Lung microvascular endothelial cell (primary cell): ENCODE results near the gene GNAO1. TPM values are rescaled to one million over a fixed set of nuclear protein-coding genes. Genes with fewer than 3 reads are reported as not detected.

Experiments
- DNase-seq, 2 donors: peaks; one replicate each; pipeline versions ENCODE4 v3.0.0 to v3.0.0-alpha.2; 2010; ENCODE audit warnings: low read depth in 2 of 2
- total RNA-seq: library from RNA; depleted of rRNA; stranded (reverse); fragments of >200 nt; gene quantifications from 2 replicates; pipeline ENCODE4 v1.2.1, GENCODE V29; 2014

GNAO1 gene
- total RNA-seq, 1 donor from 2014 or later = not detected

DNA sequence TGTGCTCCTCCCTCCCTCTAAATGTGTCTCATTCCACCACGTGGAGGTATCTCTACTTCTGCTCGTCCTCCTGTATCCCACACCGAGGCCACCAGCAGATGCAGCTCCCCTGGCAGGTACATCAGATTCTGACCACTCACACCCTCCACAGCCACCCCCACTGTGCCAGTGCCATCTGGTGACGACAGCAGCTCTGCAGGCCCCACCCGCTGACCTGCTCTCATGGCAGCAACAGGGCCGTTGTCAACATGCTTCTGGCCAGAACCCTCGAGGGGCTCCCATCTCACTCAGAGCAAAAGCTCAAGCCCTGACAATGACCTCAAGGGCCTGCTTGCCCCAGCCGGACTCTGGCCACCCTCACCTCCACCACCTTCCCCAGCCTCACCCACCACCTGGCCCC is 140.6 kb downstream of the GNAO1 start:
- DNase-seq = no peak

- DNase-seq = peak; percentile 72 to 73
These were observed 141.3 kb downstream of the GNAO1 start for GRCh38 chr16:56332464-56333079.

DNA sequence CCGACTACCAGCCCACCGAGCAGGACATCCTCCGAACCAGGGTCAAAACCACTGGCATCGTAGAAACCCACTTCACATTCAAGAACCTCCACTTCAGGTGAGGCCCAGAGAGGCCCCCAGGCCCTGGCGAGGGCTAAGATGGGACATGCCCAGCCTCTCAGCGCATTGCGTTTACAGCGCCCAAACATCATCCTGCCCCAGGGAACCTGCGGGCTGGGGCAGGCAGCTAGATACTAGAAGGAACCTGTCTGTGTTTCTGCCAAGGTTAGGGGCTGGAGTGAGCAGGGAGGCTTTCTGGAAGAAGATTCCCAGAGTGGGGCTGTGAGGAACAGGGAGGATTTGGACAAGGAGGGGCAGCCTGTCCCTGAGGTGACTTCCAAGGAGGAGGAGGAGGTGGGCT is 143.5 kb downstream of the GNAO1 start:
- no peak for DNase-seq

DNA sequence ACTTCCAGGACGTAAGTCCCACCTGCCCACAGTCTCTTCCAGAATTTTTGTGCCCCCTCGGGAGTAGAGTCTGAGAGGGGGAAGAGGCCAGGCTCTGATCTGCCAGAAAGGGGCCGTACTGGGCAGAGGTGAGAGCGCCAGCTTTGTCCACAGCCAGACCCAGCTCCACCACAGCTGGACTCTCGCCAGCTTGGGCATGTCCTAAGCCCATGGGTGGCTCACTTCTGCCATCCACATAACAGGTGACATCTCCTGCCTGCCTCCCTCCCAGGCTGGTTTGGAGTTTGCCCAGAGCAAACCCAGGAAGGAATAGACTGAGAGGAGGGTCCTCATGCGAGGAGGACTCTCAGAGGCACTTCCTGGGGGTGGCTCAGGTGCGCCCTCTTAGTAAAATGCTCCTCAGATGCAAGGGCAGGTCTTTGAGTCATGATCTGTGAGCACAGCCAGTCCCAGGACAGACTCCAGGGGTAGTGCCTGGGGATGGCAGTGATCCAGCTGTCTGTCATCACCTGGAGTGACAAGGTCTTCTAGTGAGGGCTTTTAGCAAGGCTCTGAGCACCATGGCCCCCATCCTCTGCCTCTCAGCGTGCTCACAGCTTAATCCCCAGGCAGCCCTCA is 144.9 kb downstream of the GNAO1 start:
- peak in 1 of 2 donors; percentile 40 for DNase-seq

- DNase-seq = no peak
These were observed 145.4 kb downstream of the GNAO1 start for GRCh38 chr16:56336711-56337110.

- no peak for DNase-seq
These were observed 146.0 kb downstream of the GNAO1 start for GRCh38 chr16:56337131-56337857.

DNA sequence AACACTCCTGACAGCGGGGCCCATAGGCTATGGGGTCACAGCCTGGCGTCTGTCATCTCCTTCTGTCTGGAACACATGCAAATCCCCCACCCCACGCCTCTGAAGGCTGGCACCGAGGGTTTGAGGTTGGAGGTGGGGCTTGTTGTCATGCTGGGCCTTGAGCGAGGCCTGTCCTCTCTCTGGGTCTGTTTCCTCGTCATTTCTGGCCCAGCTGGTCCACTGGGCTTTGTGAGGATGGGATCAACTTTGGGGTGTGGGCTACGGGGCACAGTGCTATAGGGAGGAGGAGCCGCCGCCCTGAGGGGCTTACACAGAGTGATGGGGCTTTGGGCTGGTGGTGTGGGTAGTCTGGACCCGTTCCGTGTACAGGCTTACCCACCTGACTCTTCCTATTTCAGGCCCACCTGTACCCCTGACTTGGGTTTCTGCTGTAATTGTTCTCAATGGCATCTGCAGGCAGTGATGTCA is 146.6 kb downstream of the GNAO1 start:
- no peak for DNase-seq

DNA sequence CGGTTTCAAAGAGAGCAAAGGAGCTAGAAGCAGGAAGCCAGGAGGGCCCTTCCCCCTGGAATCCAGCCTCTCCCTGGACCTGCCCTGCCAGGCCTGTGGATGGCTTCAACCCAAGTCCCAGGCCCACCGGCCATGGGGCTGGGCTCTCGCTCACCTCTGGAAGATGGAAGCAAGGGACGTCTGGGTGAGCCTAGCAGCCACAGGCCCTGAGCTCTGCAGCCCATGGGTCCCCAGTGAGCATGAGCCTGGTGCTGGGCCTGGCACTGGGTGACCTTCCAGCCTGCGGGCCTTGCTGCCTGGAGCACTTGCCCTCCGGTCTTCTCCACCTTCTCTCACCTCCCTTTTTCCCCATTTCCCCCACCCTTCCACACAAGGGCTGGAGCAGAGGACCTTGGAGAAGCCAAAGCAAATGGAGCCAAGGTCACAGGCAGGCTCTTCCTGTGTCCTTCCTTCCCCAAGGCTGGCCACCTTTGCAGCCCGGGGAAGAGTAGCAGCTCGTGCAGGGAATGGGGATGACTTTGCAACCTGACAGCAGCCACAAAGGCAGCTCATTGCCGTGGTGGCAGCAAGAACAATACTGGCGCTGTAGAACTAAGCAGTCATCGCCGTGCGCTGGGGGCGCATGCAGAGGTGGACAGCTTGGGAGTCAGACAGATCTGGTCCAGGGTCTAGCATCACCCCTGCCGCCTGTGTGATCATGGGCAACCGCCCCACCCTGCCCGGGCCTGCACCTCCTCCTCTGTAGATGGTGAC is 147.5 kb downstream of the GNAO1 start:
- DNase-seq = no peak

DNA sequence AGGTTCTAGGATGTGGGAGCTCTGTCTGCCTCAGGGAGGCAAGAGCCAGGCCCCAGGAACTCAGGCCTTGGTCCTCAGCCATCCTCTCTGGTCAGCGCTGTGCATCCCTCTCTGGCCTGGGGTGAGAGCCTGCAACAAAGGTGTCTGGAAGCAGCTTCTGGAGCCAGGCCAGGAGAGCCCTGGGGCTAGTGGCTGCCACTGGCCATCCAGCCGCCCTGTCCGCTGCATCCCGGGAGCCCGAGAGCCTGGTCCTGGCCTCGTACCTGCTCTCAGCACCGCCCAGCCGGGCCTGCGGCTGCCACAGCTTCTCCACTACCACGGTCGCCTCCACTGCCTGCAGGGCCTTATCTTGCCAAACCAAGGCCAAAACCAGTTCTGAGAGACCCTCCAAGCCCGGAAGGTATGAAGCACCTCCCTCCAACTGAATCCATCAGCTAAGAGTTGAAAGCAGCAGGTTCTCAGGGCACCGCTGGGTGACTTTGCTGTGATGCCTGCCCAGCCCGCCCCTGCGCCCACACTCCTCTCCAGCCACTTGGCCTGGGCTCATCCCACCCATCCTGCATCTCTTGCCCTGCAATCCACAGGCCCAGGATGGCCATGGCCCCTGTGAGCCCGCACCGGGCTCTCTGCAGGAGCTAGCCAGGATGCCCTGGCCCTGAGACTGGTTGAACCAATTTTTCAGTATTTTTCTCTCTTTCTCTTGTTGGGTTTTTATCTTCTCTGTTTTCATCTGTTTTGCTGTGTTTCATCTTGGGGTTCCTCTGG is 148.3 kb downstream of the GNAO1 start:
- DNase-seq = no peak

DNA sequence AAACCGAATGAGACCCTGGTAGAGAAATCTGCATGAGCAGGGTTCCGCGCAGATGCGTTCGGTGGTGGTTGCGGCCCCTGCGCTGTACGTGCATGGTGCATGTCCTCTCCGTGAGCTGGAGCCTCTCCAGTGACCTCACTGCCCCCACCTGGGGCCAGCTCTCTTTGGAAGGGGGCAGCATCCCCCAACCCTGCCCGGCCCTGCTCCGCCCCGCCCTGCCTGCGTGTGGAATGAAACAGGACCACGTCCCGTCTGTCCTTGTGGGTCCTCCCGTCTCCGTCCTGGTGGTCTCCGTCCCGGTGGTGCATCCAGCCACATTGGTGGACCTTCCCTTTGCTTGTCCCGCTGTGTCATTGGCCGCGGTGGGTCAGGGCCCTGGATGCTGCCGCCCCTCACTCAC is 149.1 kb downstream of the GNAO1 start:
- DNase-seq = no peak

- no peak for DNase-seq
These were observed 149.6 kb downstream of the GNAO1 start for GRCh38 chr16:56340864-56341365.

- no peak for DNase-seq
These were observed 150.5 kb downstream of the GNAO1 start for GRCh38 chr16:56341656-56342399.

GRCh38 chr16:56343661-56344517 is 152.6 kb downstream of the GNAO1 start:
- DNase-seq = no peak

DNA sequence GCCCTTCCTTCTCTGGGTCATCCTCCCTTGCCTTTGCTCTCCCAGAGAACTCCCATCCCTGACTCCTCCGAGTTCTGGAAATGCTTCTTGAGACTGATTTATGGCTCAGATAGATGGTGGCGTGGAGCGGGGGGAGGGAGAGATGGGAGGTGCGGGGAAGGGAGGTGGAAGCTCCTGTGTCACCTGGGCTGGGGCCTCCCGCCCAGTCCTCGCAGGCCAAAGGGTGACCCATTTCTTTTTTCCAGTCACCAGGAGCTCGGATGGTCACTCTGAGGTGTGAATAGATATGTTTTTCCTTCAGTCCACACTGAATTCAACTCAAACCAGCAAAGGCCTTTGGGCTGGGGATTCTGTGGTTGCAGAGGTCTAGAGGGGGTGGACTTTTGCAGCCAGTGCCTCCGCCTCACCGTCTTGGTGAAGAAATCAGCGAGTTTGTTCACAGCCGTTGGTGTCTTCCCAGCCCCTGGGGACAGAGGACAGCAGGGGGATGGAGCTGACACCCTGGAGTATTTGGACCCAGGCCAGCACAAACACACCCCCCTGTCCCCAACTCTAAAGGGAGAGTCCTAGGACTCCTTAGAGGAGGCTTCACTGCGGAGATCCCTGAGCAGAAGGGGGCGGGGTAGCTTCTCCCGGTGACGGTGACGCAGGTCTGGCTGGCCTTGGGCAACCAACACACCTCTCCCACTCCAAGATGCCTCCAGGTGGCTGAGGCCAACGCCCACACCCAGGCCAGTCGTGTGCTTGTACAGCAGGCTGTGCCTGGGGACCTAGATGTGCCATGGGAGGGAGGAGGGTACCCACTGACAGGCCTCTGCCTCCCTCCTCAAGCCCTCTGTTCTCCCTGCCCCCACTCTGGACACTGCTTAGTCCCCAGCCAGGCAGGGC is 153.5 kb downstream of the GNAO1 start:
- DNase-seq = no peak

GRCh38 chr16:56345406-56346050 is 154.2 kb downstream of the GNAO1 start:
- DNase-seq = no peak

DNA sequence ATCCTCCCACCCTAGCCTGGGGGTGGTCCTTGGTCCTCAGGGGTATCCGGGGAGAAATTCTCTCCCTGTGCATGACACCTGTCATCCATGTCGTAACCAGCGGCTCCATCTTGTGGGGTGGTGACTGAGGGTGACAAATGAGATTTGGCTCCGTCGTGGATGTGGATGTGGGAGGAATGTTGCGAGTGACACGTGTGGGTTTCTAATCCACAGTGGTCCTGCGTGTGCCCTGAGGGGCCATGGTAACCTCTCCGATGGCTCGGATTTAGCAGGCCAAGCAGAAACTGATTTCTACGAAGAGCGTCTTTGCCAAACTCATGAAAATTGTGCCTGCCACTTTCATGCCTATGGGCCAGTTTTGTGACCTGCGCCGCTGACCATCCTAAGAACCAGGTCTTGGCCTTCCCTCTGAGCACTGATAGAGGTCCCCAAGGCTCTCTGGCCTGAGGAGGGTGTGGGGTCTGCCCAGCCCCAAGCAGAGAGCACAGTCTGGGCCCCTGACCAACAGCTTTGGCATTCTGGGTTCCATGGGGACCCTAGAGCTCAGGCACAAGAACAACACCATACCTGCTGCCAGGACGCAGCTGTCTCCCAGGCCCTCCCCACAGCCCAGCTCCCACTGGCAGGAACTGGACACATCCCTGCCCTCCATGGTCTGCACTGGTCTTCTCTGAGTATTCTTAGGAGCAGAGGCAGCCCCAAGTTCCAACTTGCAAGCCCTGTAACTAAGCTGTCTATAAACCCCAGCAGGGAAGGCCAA is 155.0 kb downstream of the GNAO1 start:
- DNase-seq = no peak

- DNase-seq = no peak
These were observed 155.9 kb downstream of the GNAO1 start for GRCh38 chr16:56347166-56347565.
